ENCODE results near the gene TBXA2R. TPM values are rescaled to one million over a fixed set of nuclear protein-coding genes. Genes with fewer than 3 reads are reported as not detected.

The TBXA2R gene
- polyA plus RNA-seq, 1 donor (not counting 4 experiments of a cell fraction or from before 2014, with no cell fraction given) = not detected

DNA sequence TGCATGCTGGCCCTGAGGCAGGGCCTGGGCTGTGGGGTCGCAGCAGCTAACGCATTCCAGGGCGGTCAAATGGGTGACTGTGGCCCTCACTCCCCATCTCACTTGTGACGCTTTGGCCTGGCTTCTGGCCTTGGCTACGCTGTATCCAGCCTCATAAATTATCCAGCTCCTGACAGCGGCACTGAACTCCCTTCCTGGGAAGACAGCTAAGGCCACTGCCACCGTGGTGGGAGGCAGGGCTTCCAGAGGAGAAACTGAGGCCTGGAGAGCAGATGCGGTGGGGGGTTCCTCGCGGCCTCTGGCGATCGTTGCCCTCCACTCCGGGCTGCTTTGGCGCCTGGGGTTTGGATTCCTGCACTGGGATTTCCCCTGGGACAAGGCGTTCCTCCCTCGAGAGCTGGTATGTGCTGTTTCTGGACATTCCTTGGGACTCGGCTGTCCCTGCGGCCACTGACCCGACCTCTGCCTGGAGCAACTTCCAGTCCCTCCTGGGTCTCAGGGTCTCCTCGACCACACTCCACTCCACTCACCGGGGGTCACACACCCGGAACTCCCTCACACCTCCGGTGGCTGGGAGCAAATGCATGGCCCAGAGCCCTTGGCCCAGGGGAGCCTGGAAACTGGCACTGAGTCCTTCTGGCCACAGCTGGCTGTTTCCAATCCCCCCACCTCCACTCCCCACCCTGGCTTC lies 3.4 kb downstream of the TBXA2R start:
- TF ChIP-seq, protein P1, sequence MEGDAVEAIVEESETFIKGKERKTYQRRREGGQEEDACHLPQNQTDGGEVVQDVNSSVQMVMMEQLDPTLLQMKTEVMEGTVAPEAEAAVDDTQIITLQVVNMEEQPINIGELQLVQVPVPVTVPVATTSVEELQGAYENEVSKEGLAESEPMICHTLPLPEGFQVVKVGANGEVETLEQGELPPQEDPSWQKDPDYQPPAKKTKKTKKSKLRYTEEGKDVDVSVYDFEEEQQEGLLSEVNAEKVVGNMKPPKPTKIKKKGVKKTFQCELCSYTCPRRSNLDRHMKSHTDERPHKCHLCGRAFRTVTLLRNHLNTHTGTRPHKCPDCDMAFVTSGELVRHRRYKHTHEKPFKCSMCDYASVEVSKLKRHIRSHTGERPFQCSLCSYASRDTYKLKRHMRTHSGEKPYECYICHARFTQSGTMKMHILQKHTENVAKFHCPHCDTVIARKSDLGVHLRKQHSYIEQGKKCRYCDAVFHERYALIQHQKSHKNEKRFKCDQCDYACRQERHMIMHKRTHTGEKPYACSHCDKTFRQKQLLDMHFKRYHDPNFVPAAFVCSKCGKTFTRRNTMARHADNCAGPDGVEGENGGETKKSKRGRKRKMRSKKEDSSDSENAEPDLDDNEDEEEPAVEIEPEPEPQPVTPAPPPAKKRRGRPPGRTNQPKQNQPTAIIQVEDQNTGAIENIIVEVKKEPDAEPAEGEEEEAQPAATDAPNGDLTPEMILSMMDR (optimal IDR thresholded peaks at IDR 0.05 in 1 of 3, IDR thresholded peaks at IDR 0.05 in 1 of 3, conservative IDR thresholded peaks at IDR 0.05 in 1 of 3; ENCODE audit: extremely low read depth in 1 of 3, insufficient read depth in 2 of 3, low read length in 3 of 3) = no peak
- no peak for TF ChIP-seq EZH2 (IDR thresholded peaks at IDR 0.05; ENCODE audit: low read length)
- no peaks in the 10 kb centered on the region for H3K4me1 ChIP-seq (ENCODE audit: control insufficient read depth, extremely low read depth, insufficient read depth, low read length)
- no peak overlapping the region for H3K4me2 ChIP-seq (ENCODE audit: control insufficient read depth, extremely low read depth, insufficient read depth, low read depth, low read length)
- FAIRE-seq (no peak), DNase-seq (ENCODE audit: low read depth, low spot score) (no peak)
- no peak overlapping the region for H3K27ac ChIP-seq (ENCODE audit: control insufficient read depth, insufficient read depth, low read length)
- H3K9ac ChIP-seq (ENCODE audit: control insufficient read depth, extremely low read depth, insufficient read depth, low read length) = no peak overlapping the region
- H2AFZ ChIP-seq (ENCODE audit: control insufficient read depth, low read length) = no peak overlapping the region
- no peaks in the 10 kb centered on the region for H3K9me3 ChIP-seq (ENCODE audit: control insufficient read depth, low read depth, low read length)
- no peaks in the 10 kb centered on the region for H3K79me2 ChIP-seq (ENCODE audit: control insufficient read depth, insufficient read depth, low read length)
- H3K36me3 ChIP-seq (ENCODE audit: control insufficient read depth in 2 of 2, extremely low read depth in 1 of 2, insufficient read depth in 2 of 2, low read length in 2 of 2) = no peaks in the 10 kb centered on the region
- H3K9me1 ChIP-seq (ENCODE audit: control insufficient read depth, extremely low read depth, insufficient read depth, low read length) = no peaks in the 10 kb centered on the region
- no peaks in the 10 kb centered on the region for H4K20me1 ChIP-seq (ENCODE audit: control insufficient read depth, extremely low read depth, insufficient read depth, low read length)
- H3K4me3 ChIP-seq (ENCODE audit: control insufficient read depth in 2 of 3, extremely low read depth in 1 of 3, insufficient read depth in 2 of 3, low read depth in 1 of 3, low read length in 3 of 3) = no peak overlapping the region
- peaks cover 16% of the 10 kb centered on the region for H3K27me3 ChIP-seq (ENCODE audit: control insufficient read depth, extremely low read depth, insufficient read depth, low read length)
- dilution Hi-C loops (cut with MboI; ENCODE audit: extremely low pct_ligation_motif_present, low sequenced_read_pairs) = no loop called here

DNA sequence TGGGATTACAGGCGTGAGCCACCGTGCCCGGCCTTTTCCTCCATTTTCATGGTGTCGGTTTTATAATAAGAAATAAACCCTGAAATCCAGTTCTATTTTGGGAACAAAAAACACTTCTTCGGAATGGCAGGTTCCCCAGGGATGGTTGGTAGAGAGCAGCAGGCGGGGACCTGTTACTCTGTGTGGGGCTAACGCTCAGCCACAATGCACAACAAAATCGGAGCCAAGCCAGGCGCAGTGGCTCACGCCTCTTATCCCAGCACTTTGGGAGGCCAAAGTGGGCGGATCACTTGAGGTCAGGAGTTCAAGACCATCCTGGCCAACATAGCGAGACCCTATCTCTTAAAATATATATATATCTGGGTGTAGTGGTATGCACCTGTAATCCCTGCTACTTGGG lies 5.7 kb downstream of the TBXA2R start:
- Histone ChIP-seq H3K4me3 (ENCODE audit: control insufficient read depth in 2 of 3, extremely low read depth in 1 of 3, insufficient read depth in 2 of 3, low read depth in 1 of 3, low read length in 3 of 3) (no peak overlapping the region), H3K79me2 (ENCODE audit: control insufficient read depth, insufficient read depth, low read length) (no peaks in the 10 kb centered on the region), H3K9me3 (ENCODE audit: control insufficient read depth, low read depth, low read length) (no peaks in the 10 kb centered on the region), H3K4me1 (ENCODE audit: control insufficient read depth, extremely low read depth, insufficient read depth, low read length) (no peaks in the 10 kb centered on the region), H3K27ac (ENCODE audit: control insufficient read depth, insufficient read depth, low read length) (no peak overlapping the region), H3K4me2 (ENCODE audit: control insufficient read depth, extremely low read depth, insufficient read depth, low read depth, low read length) (no peak overlapping the region), H4K20me1 (ENCODE audit: control insufficient read depth, extremely low read depth, insufficient read depth, low read length) (no peaks in the 10 kb centered on the region), H2AFZ (ENCODE audit: control insufficient read depth, low read length) (no peak overlapping the region), H3K9me1 (ENCODE audit: control insufficient read depth, extremely low read depth, insufficient read depth, low read length) (no peaks in the 10 kb centered on the region), H3K36me3 (ENCODE audit: control insufficient read depth in 2 of 2, extremely low read depth in 1 of 2, insufficient read depth in 2 of 2, low read length in 2 of 2) (no peaks in the 10 kb centered on the region), H3K27me3 (ENCODE audit: control insufficient read depth, extremely low read depth, insufficient read depth, low read length) (peaks cover 13% of the 10 kb centered on the region), H3K9ac (ENCODE audit: control insufficient read depth, extremely low read depth, insufficient read depth, low read length) (no peak overlapping the region)
- no peak for DNase-seq (ENCODE audit: low read depth, low spot score)
- FAIRE-seq = no peak
- TF ChIP-seq, protein P1 (optimal IDR thresholded peaks at IDR 0.05 in 1 of 3, IDR thresholded peaks at IDR 0.05 in 1 of 3, conservative IDR thresholded peaks at IDR 0.05 in 1 of 3; ENCODE audit: extremely low read depth in 1 of 3, insufficient read depth in 2 of 3, low read length in 3 of 3) = no peak
- TF ChIP-seq EZH2 (IDR thresholded peaks at IDR 0.05; ENCODE audit: low read length) = no peak
- dilution Hi-C loops (cut with MboI; ENCODE audit: extremely low pct_ligation_motif_present, low sequenced_read_pairs) = no loop called here

Measured in keratinocyte (primary cell).